ENCODE data around the gene OTUB2. TPM values are rescaled to one million over a fixed set of nuclear protein-coding genes. Genes with fewer than 3 reads are reported as not detected.

The OTUB2 gene
- 3.2 TPM for polyA plus RNA-seq (2013, experiment 1 of 2)
- 4.1 TPM for polyA plus RNA-seq (2013, experiment 2 of 2)

DNA sequence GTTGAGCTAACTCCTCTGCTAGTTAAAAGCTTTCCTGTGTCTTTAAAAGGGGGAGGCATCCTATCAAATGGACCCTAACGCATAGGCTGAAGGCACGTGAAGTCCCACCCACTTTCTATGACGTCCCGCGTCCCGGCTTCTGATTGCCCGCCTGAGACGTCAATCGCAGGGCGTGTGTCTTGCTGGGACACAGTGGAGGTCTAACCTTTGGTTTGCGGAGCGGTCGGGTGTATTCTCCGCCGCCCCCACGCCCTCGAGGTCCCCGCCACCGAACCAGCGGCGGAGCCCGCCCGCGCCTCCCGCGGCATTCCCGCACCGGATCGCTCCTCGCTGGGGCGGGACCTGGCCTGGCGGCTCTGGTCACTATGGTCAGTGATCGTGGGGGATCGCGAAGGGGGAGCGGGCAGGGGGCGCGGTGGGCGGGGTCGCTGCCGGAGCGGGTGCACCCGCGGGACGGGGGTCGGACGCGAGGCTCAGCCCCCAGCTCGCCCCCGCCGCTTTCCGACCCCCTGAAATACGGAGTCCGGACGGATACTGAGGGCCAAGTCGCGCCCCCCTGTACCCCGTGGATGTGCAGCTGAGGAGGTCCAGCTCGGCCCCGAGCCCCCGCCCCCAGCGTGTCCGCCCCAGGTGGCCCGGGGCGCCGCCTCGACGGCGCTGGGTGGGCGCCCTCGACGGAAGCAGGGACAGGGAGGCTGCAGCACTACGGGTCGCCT lies at the start of gene OTUB2:
Gene OTUB2, plus strand, starts transcription at position 168 of the 716 bp plus-strand sequence. Its CDS starts 198 bp downstream, at position 366.
- H3K27ac ChIP-seq (ENCODE audit: low read depth, low read length): no peak within 1 kb of the TSS
- H3K9me3 ChIP-seq (ENCODE audit: insufficient read depth, low read depth, low read length): no peaks in the 10 kb centered on the region
- no peak within 1 kb of the TSS for H3K9ac ChIP-seq (ENCODE audit: low read depth, low read length)
- no peaks in the 10 kb centered on the region for H3K27me3 ChIP-seq (ENCODE audit: insufficient read depth, low read length)
- H3K4me3 ChIP-seq (ENCODE audit: low read length): peak within 1 kb of the TSS; percentile 49
- H3K4me1 ChIP-seq (ENCODE audit: insufficient read depth, low read length): peaks cover 19% of the 10 kb centered on the region
- no peaks in the 10 kb centered on the region for H3K36me3 ChIP-seq (ENCODE audit: insufficient read depth, low read length)
- under 1% methylated on average over 74 of the region's 74 CpGs for WGBS

DNA sequence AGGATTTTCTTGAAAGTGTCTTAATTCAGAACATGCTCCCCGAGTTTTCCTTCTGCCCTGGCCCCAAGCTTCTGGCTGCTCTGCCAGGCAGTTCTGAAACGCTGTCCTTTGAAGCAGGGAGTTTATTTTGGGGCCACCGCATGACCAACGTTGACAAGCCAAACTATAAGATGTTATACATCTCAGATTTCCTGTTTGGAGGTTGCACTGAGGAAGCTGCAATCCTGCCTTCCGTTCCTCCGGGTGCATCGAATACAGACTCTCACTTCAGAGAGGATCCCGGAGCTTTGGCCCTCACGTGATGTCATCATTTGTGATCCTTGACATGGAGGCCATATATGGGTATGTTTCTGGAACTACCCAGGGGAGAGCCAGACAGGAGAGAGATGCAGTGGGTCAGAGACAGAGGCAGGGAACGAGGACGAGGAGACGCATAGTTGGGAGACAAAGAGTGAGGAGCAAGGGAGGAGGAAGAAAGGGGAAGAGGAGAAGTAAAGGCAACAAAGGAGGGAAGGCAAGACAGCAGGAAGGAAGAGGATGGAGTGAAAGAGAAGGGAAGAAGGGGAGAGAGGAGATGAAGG lies 49.6 kb upstream of the OTUB2 start, which contains the start of gene ASB2:
Gene ASB2, minus strand, starts transcription at position 94 of the 581 bp plus-strand sequence. CDS start 12,031 bp downstream, outside the sequence.
- 89% methylated on average over 12 of the region's 12 CpGs for WGBS
- Histone ChIP-seq H3K4me1 (ENCODE audit: insufficient read depth, low read length) (peaks cover 8% of the 10 kb centered on the region; the same call in 1 of the 2 replicates), H3K4me3 (ENCODE audit: low read length) (no peak within 1 kb of the TSS)

DNA sequence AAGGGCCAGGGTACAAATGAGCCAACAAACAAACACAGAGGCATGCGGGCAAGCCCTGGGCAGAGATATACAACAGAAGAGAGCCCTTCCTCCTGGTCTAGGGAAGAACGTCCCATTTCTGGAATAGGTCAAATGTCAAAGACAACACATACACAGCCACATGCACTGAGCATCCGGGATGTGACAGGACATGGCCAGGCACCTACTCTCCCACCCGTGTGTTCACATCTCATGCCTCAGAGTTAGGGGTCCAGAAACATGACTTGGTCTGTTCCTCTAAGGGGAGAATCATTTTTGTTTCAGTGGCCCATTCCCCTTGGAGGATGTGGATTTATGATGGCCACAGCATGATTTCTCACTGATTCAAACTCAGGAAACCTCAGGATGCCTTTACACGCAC lies 49.0 kb upstream of the OTUB2 start:
- Histone ChIP-seq H3K4me1 (ENCODE audit: insufficient read depth, low read length) (peaks cover 8% of the 10 kb centered on the region; the same call in 1 of the 2 replicates), H3K27me3 (ENCODE audit: insufficient read depth, low read length) (no peaks in the 10 kb centered on the region), H3K9ac (ENCODE audit: low read depth, low read length) (no peak overlapping the region), H3K36me3 (ENCODE audit: insufficient read depth, low read length) (no peaks in the 10 kb centered on the region), H3K27ac (ENCODE audit: low read depth, low read length) (no peak overlapping the region), H3K9me3 (ENCODE audit: insufficient read depth, low read depth, low read length) (no peaks in the 10 kb centered on the region), H3K4me3 (ENCODE audit: low read length) (no peak overlapping the region)
- WGBS: 91% methylated on average over 5 of the region's 5 CpGs

More for the DNA sequence above, 49.6 kb upstream of the OTUB2 start, which contains the start of gene ASB2:
- Histone ChIP-seq H3K27me3 (ENCODE audit: insufficient read depth, low read length) (no peaks in the 10 kb centered on the region), H3K9me3 (ENCODE audit: insufficient read depth, low read depth, low read length) (no peaks in the 10 kb centered on the region), H3K27ac (ENCODE audit: low read depth, low read length) (no peak within 1 kb of the TSS), H3K36me3 (ENCODE audit: insufficient read depth, low read length) (no peaks in the 10 kb centered on the region), H3K9ac (ENCODE audit: low read depth, low read length) (no peak within 1 kb of the TSS)

DNA sequence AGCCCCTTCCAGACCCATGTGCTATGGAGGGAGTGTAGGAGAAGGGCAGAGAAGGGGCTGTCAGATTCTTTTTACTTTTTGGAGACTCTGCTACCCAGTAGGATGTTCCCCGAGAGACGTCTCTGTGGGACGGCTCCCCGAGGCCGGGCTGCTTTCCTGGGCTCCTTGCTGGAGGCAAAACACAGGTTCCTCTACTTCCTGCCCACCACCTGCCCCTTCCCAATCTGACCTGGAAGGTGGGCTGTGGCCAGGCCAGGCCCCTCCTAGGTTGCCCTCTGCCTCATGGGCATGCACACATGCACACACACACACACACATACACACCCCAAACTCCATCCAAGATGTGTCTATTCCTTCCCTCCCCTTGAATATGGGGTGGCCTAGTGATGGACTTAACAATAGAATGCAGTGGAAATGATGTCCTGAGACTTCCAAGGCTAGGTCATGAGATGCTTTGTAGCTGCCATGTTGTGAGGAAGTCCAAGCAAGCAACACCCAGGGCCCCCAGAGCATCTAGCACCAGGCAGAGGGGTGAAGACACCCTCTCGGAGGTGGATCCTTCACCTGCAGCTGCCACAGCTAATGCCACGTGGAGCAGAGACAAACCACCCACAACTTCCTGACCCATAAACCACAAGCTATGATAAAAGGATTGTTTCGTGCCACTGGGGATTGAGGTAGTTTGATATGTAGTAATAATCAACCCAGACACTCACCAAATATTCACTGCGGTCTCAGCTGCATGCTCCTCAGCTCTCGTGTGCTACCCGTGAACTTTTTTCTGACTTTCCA lies 48.2 kb upstream of the OTUB2 start:
- Histone ChIP-seq H3K27ac (ENCODE audit: low read depth, low read length) (no peak overlapping the region), H3K4me3 (ENCODE audit: low read length) (no peak overlapping the region), H3K27me3 (ENCODE audit: insufficient read depth, low read length) (no peaks in the 10 kb centered on the region), H3K4me1 (ENCODE audit: insufficient read depth, low read length) (peaks cover 8% of the 10 kb centered on the region; the same call in 1 of the 2 replicates), H3K9me3 (ENCODE audit: insufficient read depth, low read depth, low read length) (no peaks in the 10 kb centered on the region), H3K36me3 (ENCODE audit: insufficient read depth, low read length) (no peaks in the 10 kb centered on the region), H3K9ac (ENCODE audit: low read depth, low read length) (no peak overlapping the region)
- 93% methylated on average over 9 of the region's 11 CpGs for WGBS

DNA sequence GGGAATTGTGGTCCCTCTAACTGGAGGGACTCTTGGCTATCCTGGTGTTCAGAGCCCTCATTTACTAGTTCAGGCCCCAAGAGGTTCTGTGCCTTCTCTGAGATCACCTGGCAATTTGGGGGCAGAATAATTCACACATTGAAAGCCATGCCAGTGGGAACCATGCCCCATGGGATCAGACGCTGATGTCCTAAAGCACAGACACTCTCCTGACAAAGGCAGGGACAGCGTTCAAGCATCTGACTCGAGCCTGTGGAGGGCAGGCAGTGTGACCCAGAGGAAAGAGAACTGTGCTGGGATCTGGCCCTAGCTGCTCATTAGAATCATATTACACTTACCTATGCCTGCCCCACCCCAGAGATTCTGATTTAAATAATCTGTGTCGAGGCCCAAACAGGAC lies 47.4 kb upstream of the OTUB2 start:
- H3K27me3 ChIP-seq (ENCODE audit: insufficient read depth, low read length): no peaks in the 10 kb centered on the region
- H3K27ac ChIP-seq (ENCODE audit: low read depth, low read length): no peak overlapping the region
- no peak overlapping the region for H3K9ac ChIP-seq (ENCODE audit: low read depth, low read length)
- no peaks in the 10 kb centered on the region for H3K36me3 ChIP-seq (ENCODE audit: insufficient read depth, low read length)
- H3K9me3 ChIP-seq (ENCODE audit: insufficient read depth, low read depth, low read length): no peaks in the 10 kb centered on the region
- H3K4me3 ChIP-seq (ENCODE audit: low read length): no peak overlapping the region
- 77% methylated on average over 4 of the region's 4 CpGs for WGBS
- H3K4me1 ChIP-seq (ENCODE audit: insufficient read depth, low read length): peaks cover 8% of the 10 kb centered on the region; the same call in 1 of the 2 replicates

DNA sequence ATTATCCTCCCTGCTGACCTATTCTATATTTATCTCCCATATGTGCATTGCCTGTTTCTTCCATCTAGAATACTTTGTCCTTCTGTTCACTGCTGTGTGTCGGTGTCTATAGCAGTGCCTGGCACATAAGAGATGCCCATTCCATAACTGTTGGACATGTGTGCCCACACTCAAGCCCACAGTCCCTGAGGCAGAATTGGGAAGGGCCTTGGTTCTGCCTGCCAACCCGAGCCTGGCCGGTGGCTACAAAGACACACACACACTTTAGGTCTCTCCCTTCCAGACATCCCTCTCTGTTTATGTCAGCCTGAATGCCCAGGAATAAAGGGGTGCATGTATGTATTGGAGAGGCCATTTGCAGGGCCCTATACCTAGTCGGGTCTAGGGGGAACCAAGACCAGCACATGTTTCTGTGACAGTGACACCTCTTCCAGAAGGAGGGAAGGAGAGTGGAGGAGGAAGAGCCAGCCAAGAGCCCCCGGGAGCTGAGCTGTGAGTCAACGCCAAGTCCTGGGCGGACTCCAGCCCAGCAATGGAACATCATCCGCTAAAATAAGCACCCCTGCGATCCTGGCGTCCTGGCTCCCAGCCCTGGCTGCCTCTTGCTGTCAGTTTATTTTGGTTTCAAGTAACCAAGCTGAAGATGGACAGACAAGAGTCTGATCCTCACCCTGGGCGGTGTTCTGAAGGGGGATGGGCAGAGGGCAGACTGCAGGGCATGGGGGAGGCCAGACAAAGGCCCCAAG lies 45.5 kb upstream of the OTUB2 start:
- Histone ChIP-seq H3K4me1 (ENCODE audit: insufficient read depth, low read length) (peaks cover 13% of the 10 kb centered on the region; the same call in 1 of the 2 replicates), H3K27me3 (ENCODE audit: insufficient read depth, low read length) (no peaks in the 10 kb centered on the region), H3K9ac (ENCODE audit: low read depth, low read length) (no peak overlapping the region), H3K9me3 (ENCODE audit: insufficient read depth, low read depth, low read length) (no peaks in the 10 kb centered on the region), H3K27ac (ENCODE audit: low read depth, low read length) (no peak overlapping the region), H3K36me3 (ENCODE audit: insufficient read depth, low read length) (no peaks in the 10 kb centered on the region), H3K4me3 (ENCODE audit: low read length) (no peak overlapping the region)
- 89% methylated on average over 11 of the region's 11 CpGs for WGBS

DNA sequence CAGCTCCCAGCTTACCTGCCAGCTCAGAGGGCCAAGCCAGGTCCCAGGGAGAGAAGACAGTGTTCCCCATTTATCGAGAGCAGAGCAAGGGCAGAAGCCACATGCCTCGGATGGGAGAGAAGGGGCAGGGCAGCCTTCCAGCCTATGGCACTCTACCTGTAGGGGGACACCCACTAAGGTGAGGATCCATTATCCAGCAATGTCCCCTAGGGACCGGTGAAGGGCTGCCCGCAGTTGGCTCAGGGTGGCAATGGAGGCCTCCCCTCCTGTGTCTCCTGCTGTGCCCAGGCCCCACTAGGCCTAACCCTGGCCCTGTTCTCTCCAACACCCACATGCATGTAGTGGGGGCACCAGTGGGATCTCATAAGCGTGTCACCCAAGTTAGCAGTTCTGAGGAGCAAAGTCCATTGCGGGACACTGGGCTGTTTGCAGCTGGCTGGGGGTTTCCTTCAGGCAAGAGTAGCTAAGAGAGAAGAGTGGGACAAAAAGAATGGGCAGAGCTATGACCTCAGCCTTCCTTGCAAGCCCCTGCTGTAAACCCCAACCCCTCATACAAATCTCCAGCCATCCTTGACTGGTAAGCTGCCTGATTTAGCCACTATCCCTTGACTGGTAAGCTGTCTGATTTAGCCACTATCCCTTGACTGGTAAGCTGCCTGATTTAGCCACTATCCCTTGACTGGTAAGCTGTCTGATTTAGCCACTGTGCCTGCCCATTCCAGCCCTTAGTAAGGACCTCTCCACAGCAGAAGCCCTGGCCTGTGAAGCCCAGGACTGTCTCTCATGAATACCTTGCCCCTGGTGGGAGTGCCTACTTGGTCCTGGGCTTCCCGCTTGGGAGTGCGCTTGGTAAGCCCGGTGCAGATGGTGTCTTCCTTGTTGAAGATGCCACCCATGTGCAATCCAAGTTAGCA lies 44.6 kb upstream of the OTUB2 start:
- WGBS: 91% methylated on average over 9 of the region's 9 CpGs
- Histone ChIP-seq H3K27ac (ENCODE audit: low read depth, low read length) (no peak overlapping the region), H3K4me1 (ENCODE audit: insufficient read depth, low read length) (peaks cover 5% of the 10 kb centered on the region; the same call in 1 of the 2 replicates), H3K9ac (ENCODE audit: low read depth, low read length) (no peak overlapping the region), H3K36me3 (ENCODE audit: insufficient read depth, low read length) (no peaks in the 10 kb centered on the region), H3K27me3 (ENCODE audit: insufficient read depth, low read length) (no peaks in the 10 kb centered on the region), H3K9me3 (ENCODE audit: insufficient read depth, low read depth, low read length) (no peaks in the 10 kb centered on the region), H3K4me3 (ENCODE audit: low read length) (no peak overlapping the region)

DNA sequence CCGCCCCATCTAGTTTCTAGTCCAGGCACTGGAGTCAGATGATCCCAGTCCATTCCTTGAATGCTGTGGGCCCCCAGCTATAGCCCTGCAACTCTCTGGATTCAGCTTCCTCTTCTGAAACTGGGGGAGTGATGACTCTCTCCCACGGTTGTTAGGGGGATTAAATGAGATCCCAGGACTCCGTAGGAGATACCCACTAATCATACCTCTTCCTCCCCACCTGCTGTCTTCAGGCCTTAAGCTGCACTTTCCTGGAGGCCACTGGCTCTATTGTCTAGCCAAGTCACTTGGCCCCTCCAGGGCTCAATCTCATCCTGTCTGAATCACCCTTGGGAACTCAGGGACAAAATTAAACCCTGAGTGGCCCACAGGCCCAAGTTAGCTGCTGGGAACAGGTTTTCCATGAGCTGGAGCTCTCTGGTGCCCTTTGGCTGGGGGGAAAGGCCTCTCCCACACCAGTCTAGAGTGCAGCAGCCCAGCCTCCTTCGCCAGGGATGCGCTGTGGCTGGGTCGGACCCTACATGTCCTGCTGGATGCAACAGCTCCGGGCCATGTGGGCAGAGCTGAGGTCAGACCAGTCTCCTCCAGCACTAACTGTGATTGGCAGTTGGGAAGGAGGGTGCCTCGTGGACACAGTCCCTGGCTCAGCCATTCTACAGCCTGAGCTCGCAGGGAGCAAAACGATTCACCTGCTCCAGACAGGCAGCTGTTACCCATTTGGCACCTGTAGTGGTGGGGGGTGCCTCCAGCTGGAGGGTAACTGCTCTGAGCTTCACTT lies 43.7 kb upstream of the OTUB2 start:
- Histone ChIP-seq H3K9me3 (ENCODE audit: insufficient read depth, low read depth, low read length) (no peaks in the 10 kb centered on the region), H3K27ac (ENCODE audit: low read depth, low read length) (no peak overlapping the region), H3K4me1 (ENCODE audit: insufficient read depth, low read length) (peaks cover 8% of the 10 kb centered on the region; the same call in 1 of the 2 replicates), H3K36me3 (ENCODE audit: insufficient read depth, low read length) (no peaks in the 10 kb centered on the region), H3K4me3 (ENCODE audit: low read length) (no peak overlapping the region), H3K9ac (ENCODE audit: low read depth, low read length) (no peak overlapping the region), H3K27me3 (ENCODE audit: insufficient read depth, low read length) (no peaks in the 10 kb centered on the region)
- WGBS: 84% methylated on average over 10 of the region's 10 CpGs

DNA sequence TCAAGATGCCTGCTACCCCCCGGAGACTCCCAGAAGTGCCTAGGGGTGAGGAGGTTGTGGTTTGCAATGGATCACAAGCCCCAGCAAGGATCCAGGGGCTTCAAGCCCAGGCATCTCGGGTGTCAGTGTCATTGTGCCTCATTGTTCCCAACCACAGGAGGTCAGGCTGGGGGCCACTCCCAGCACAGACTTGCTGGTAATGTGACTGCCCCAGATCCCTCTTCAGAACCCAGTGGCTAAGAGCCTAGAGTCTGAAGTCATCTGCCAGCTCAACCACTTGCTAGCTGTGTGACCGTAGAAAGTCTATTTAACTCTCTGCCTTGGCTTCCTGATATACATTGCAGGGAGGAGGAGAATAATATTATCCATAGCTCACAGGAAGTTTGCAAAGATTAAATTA lies 42.1 kb upstream of the OTUB2 start:
- Histone ChIP-seq H3K9me3 (ENCODE audit: insufficient read depth, low read depth, low read length) (no peaks in the 10 kb centered on the region), H3K4me1 (ENCODE audit: insufficient read depth, low read length) (peaks cover 11% of the 10 kb centered on the region; the same call in 1 of the 2 replicates), H3K27me3 (ENCODE audit: insufficient read depth, low read length) (no peaks in the 10 kb centered on the region), H3K9ac (ENCODE audit: low read depth, low read length) (no peak overlapping the region), H3K27ac (ENCODE audit: low read depth, low read length) (no peak overlapping the region), H3K36me3 (ENCODE audit: insufficient read depth, low read length) (no peaks in the 10 kb centered on the region), H3K4me3 (ENCODE audit: low read length) (no peak overlapping the region)
- WGBS: 64% methylated on average over 3 of the region's 3 CpGs
